Esophagus muscularis mucosa (tissue), 4 donors: ENCODE data around the gene ANXA7. TPM values are rescaled to one million over a fixed set of nuclear protein-coding genes. Genes with fewer than 3 reads are reported as not detected.

Source experiments
- DNase-seq: peaks from one replicate; pipeline ENCODE4 v3.0.0-alpha.2; 2017; ENCODE audit errors: extremely low spot score
- H3K27ac ChIP-seq, 4 donors: fragments of 200-600 bp; sonication (generic); replicated peaks in 1 of 4; 1 replicate in 3 of 4; 2 replicates in 1 of 4; pipeline ENCODE4 v1.5.1; 2016 to 2019; ENCODE audit warnings: mild to moderate bottlenecking in 1 of 4
- H3K27me3 ChIP-seq, 4 donors: fragments of 200-600 bp; sonication (generic); one replicate each; pipeline versions ENCODE4 v1.5.1 to v1.6.0; 2016 to 2019
- H3K36me3 ChIP-seq, 4 donors: fragments of 200-600 bp; sonication (generic); one replicate each; pipeline ENCODE4 v1.5.1; 2016 to 2019
- H3K4me1 ChIP-seq, 4 donors: fragments of 200-600 bp; sonication (generic); one replicate each; pipeline ENCODE4 v1.5.1; 2016 to 2019
- H3K4me3 ChIP-seq, 4 donors: fragments of 200-600 bp; sonication (generic); 1 replicate in 2 of 4; 2 replicates in 2 of 4; pipeline ENCODE4 v1.5.1; 2016 to 2019; ENCODE audit warnings: mild to moderate bottlenecking in 4 of 4, moderate library complexity in 1 of 4
- H3K9me3 ChIP-seq, 4 donors: fragments of 200-600 bp; sonication (generic); 1 replicate in 3 of 4; 2 replicates in 1 of 4; pipeline ENCODE4 v1.5.1; 2016 to 2019
- CTCF ChIP-seq, 3 experiments: fragments of 200-600 bp in 2 of 3; fragments of 450-650 bp in 1 of 3; sonication (generic) in 2 of 3; IDR thresholded peaks; one replicate each; pipeline ENCODE4 v1.5.1; 2017 to 2019; ENCODE audit warnings: antibody characterized with exemption in 3 of 3, mild to moderate bottlenecking in 2 of 3, moderate library complexity in 1 of 3
- EP300 ChIP-seq: sonication (generic); formaldehyde crosslinking; IDR thresholded peaks from one replicate; pipeline ENCODE4 v1.6.1; 2017; ENCODE audit warnings: antibody characterized with exemption
- POLR2A ChIP-seq: fragments of 450-650 bp; IDR thresholded peaks from one replicate; pipeline ENCODE4 v1.6.1; 2017; ENCODE audit warnings: antibody characterized with exemption, moderate library complexity, mild to moderate bottlenecking, low read depth
- POLR2AphosphoS5 ChIP-seq, 2 donors: sonication (generic); formaldehyde crosslinking; IDR thresholded peaks; one replicate each; pipeline ENCODE4 v1.6.1; 2017; ENCODE audit warnings: antibody characterized with exemption in 2 of 2
- WGBS: methylation state at CpG from one replicate; pipeline ENCODE4 v1.1.5; 2018; 5-methylcytosine and 5-hydroxymethylcytosine counted together
- intact Hi-C: fragments of 100-400 bp; cut with DNase I; formaldehyde crosslinking; loops from one replicate; pipeline ENCODE4 v1.15.1; 2023
- total RNA-seq, 4 donors: library from RNA; depleted of rRNA; stranded (reverse); fragments of >200 nt; gene quantifications; one replicate each; pipeline versions ENCODE4 v1.1.0 to v1.2.1, GENCODE V29; 2016

ANXA7 gene
- total RNA-seq, 4 donors from 2014 or later = 105 to 135 (median 128) TPM

DNA sequence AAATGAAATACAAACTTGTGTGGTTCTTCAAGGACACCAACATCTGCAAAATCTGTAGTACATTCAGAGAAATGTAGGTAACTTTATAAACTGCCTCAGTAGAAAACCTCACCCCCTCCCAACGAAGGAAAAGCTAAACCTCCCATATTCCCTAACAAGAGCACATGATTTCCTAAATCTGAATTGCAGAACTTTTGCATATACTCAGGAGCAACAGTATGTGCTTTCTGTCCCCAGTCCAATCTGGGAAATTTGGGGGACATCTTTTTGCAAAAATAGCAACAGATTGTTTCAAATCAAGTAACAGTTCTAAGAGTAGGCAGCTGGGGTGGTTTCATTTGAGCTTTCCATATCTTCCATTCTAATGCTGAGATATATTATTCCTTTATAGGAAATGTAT is 35.3 kb upstream of the ANXA7 start:
- Histone ChIP-seq H3K9me3 (no peaks in the 10 kb centered on the region), H3K4me3 (no peak overlapping the region), H3K27ac (no peak overlapping the region), H3K36me3 (peaks cover 30 to 71% (median 40%) of the 10 kb centered on the region in 4 donors), H3K27me3 (no peaks in the 10 kb centered on the region), H3K4me1 (peaks cover 0 to 9% (median 0%) of the 10 kb centered on the region in 4 donors)
- TF ChIP-seq POLR2A (no peak), EP300 (no peak), CTCF (IDR thresholded peaks at IDR 0.05) (no peak), POLR2AphosphoS5 (IDR thresholded peaks at IDR 0.05) (no peak)
- 72% methylated on average over 1 of the region's 1 CpG for WGBS
- DNase-seq = no peak
- intact Hi-C loops = no loop called here

DNA sequence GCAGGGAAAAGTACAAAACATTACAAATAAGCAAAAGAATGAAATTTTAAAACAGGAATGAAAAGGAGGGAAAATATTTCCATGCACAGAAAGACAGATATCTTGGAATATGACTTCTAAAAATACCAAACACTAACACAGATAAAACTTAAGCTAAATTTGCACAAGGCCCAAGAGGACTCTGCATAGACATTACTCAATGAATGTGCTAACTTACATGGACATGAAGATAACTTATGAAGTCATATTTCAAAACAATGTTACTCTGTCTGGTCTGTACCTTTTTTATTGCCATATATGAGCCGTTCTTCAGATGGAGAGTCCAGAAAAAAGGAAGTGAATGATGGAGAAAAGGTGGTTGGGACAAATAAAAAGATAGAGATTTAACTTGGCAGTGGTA is 34.5 kb upstream of the ANXA7 start:
- Histone ChIP-seq H3K27me3 (no peaks in the 10 kb centered on the region), H3K36me3 (peaks cover 30 to 71% (median 37%) of the 10 kb centered on the region in 4 donors), H3K27ac (no peak overlapping the region), H3K4me3 (no peak overlapping the region), H3K9me3 (no peaks in the 10 kb centered on the region), H3K4me1 (peaks cover 0 to 9% (median 0%) of the 10 kb centered on the region in 4 donors)
- 70% methylated on average over 1 of the region's 1 CpG for WGBS
- no peak for TF ChIP-seq CTCF (IDR thresholded peaks at IDR 0.05)
- TF ChIP-seq POLR2AphosphoS5 (IDR thresholded peaks at IDR 0.05) = no peak
- TF ChIP-seq POLR2A = no peak
- TF ChIP-seq EP300 = no peak
- intact Hi-C loops = no loop called here
- DNase-seq = no peak

GRCh38 chr10:73446926-73447325 is 33.1 kb upstream of the ANXA7 start:
- Histone ChIP-seq H3K4me3 (no peak overlapping the region), H3K9me3 (no peaks in the 10 kb centered on the region), H3K27me3 (no peaks in the 10 kb centered on the region), H3K36me3 (peaks cover 25 to 67% (median 27%) of the 10 kb centered on the region in 4 donors), H3K4me1 (peaks cover 0 to 9% (median 0%) of the 10 kb centered on the region in 4 donors), H3K27ac (no peak overlapping the region)
- TF ChIP-seq CTCF (IDR thresholded peaks at IDR 0.05) (no peak), POLR2A (no peak), POLR2AphosphoS5 (IDR thresholded peaks at IDR 0.05) (no peak), EP300 (no peak)
- no peak for DNase-seq
- intact Hi-C loops = no loop called here

DNA sequence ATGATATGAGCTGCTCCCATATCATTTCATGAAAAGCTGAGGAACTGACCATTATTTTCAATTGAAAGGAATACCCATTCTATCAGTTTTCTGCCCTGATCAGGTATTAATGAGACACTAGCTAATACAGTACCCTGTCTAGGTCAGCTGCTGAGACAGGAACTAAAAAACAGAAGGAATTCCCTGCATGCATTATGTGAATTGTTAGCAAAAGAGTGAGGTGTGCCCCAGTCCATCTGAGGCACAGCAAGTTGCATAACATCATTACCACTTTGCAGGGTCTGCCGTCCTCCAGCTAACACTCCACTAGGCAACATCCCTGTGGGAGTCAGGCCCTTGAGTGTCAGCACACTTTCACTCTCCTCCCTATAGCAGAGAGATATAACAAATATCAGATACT is 30.6 kb upstream of the ANXA7 start:
- no peak for DNase-seq
- H3K27ac ChIP-seq = no peak overlapping the region
- peaks cover 23 to 77% (median 26%) of the 10 kb centered on the region in 4 donors for H3K36me3 ChIP-seq
- H3K27me3 ChIP-seq = no peaks in the 10 kb centered on the region
- H3K4me1 ChIP-seq = peaks cover 0 to 11% (median 9%) of the 10 kb centered on the region in 4 donors
- TF ChIP-seq POLR2A = no peak
- TF ChIP-seq CTCF (IDR thresholded peaks at IDR 0.05) = no peak
- TF ChIP-seq POLR2AphosphoS5 (IDR thresholded peaks at IDR 0.05) = no peak
- no peak for TF ChIP-seq EP300
- WGBS = 90% methylated on average over 1 of the region's 1 CpG
- intact Hi-C loops = no loop called here
- no peak overlapping the region for H3K4me3 ChIP-seq
- no peaks in the 10 kb centered on the region for H3K9me3 ChIP-seq

- WGBS = 70% methylated on average over 1 of the region's 1 CpG
- Histone ChIP-seq H3K27me3 (no peaks in the 10 kb centered on the region), H3K27ac (no peak overlapping the region), H3K36me3 (peaks cover 13 to 68% (median 18%) of the 10 kb centered on the region in 4 donors), H3K4me3 (no peak overlapping the region), H3K4me1 (peaks cover 0 to 15% (median 5%) of the 10 kb centered on the region in 4 donors), H3K9me3 (no peaks in the 10 kb centered on the region)
- intact Hi-C loops = no loop called here
- TF ChIP-seq POLR2AphosphoS5 (IDR thresholded peaks at IDR 0.05) (no peak), POLR2A (no peak), EP300 (no peak), CTCF (IDR thresholded peaks at IDR 0.05) (no peak)
- DNase-seq = no peak
These were observed 25.9 kb upstream of the ANXA7 start for GRCh38 chr10:73439605-73440312.
